ENCODE results near the gene ZKSCAN5.

DNA sequence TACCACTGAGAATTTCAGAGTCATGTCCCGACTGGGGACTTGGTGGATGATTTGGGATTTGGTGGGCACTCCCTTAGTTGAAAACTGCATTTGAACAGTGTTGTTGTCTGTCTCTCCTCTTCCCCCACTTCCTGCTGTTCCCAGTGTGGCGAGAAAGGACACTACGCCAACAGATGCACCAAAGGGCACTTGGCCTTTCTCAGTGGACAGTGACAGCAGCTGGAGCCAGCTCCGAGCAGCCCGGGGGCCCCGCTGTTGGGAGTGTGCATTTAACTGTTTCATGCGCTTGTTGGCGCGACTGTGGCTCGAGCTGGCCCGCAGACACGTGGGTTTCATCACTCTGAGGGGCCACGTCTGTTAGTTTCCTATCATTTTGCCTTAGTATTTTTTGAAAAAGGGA is 48.2 kb upstream of the ZKSCAN5 start:
- TF ChIP-seq, protein P1, sequence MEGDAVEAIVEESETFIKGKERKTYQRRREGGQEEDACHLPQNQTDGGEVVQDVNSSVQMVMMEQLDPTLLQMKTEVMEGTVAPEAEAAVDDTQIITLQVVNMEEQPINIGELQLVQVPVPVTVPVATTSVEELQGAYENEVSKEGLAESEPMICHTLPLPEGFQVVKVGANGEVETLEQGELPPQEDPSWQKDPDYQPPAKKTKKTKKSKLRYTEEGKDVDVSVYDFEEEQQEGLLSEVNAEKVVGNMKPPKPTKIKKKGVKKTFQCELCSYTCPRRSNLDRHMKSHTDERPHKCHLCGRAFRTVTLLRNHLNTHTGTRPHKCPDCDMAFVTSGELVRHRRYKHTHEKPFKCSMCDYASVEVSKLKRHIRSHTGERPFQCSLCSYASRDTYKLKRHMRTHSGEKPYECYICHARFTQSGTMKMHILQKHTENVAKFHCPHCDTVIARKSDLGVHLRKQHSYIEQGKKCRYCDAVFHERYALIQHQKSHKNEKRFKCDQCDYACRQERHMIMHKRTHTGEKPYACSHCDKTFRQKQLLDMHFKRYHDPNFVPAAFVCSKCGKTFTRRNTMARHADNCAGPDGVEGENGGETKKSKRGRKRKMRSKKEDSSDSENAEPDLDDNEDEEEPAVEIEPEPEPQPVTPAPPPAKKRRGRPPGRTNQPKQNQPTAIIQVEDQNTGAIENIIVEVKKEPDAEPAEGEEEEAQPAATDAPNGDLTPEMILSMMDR (IDR thresholded peaks at IDR 0.05; ENCODE audit: low read length), result no peak
- TF ChIP-seq EZH2 (IDR thresholded peaks at IDR 0.05; ENCODE audit: borderline replicate concordance, low read length), result no peak
